ENCODE measurements around the gene WWTR1.

WWTR1 gene

DNA sequence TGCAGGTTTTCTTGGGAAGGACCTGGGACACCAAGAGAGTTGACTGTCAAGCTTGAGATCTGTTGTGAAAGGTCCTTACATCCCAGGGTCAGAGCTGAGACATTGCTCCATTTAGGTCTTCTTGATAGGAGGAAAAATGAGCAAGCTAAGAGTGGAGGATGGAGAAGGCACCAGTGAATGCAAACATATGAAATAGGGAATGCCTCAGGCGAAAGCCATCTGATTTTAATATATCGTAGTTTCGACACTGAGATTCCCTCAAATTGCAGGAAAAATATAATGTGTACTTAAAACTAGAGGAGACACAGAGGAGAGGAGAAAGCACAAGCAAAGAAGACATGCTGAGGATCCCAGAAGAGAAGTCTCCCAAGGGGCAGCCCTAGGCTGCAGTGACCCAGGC lies 97.8 kb downstream of the WWTR1 start:
- no peak for DNase-seq

DNA sequence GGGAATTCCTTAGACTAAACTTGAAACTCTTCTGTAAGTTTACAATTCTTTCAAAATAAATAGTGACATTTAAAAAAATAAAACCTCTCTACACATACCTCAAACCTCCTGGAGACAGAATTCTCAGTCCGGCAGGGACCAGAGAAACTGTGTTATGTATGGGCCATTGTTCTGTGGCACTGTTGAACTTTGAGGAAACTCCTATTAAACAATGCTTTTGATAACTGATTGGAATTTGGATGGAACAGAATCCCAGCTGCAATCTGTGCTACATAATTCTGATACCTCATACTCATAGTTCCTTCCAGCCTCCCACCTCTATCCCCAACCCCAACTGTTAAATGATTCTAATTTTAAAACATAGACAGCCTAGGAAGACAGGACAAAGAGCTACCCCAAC lies 98.3 kb downstream of the WWTR1 start:
- DNase-seq: no peak

DNA sequence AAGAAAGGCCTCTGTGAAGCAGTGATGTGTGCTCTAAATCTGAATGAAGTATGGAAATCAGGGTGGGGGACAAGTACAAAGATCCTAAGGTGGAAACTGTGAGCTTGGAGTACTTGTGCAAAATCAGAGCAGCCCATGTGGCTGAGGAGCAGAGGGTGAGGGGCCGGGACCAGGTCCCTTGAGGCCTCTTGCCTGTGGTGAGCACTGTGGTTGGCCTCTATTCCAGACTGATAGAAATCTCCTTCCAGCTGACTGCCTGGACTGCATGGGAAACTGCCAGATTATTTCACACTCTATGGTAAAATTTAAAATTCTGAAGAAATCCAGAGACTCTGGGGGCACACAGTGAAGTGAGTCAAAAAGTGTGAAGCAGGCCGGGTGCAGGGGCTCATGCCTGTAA lies 101.9 kb downstream of the WWTR1 start:
- no peak for DNase-seq

DNA sequence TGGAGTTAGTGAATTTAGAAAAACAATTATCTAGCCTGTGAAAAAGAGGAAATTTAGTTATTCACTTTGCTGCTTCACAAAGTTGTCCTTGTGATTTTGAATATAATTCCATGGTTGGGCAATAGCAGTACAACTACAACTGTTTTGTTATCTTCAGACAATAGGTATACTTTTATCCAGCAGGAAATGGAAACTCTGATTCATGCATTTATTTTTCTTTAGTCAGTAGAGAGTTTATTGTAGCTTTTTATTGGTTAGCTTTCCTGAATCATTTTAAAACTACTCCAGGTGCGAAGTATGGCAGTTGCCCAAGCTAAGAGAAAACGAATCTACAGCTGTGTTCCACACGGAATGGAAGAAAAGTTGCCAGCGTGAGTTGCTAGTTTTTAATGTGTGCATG lies 103.0 kb downstream of the WWTR1 start:
- no peak for DNase-seq

DNA sequence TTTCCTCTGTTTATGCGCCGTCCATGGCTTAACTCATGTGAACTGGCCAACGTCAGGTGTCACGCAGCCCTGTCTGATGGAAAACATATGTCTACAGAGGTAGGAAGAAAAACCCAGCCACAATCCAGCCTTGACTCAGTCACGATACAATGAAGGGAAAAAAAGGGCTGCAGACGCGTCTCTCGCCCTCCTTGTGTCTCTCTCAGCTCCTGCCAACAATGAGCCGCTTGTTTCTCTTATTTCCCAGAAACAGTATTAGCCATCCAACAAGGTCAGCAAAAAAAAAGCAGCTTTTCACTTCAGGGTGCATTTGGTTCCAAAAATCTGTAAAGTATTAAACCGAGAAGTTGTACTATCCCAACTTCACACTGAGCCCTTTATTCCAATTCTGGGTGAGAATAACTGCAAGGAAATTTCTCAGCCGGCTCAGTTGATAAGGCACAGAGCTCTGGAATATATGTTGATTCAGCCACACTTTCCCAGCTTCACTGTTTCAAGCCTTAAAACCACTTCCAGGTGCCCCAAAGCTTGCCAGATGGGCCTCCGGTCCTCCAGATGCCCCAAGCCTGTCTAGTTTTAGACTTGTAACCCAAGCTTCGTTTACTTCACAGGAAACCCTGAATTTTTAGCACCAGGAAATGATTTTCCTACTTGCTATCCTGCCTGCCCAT lies 103.9 kb downstream of the WWTR1 start:
- no peak for DNase-seq

DNA sequence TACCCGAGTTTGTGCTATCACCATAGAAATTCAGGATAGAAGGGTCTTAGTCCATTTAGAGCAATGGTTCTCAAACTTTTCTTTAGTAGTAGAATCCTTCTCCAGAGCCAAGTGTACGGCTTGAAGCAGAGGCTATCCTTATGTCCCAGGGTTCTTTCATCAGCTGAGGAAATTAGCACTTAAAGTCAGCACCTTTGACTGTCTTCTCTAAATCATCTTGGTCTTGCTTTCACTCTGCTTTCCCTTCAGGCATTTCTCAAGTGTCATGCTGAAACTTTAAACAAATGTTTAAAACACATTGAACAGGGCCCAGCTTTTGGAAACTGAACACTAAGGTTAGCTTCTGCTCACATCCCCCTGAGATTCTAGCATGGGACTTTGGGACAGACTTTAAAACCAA lies 105.1 kb downstream of the WWTR1 start:
- no peak for DNase-seq

DNA sequence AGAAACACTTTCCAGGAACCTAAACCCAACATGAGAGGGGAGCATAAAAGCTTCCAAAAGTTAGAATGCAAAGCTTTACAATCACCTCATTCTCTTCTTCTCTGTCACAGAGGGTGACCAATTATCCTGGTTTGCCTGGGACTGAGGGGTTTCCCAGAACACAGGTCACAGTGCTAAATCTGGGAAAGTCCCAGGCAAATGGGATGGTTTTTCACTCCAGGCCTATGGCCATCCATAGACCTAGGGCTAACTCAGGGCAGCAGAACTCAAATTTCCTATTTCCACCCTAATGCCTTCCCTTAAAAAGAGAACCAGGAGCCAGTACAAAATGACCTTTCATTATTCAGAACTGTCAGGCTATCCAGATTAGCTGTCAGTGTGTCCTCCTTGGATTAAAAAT lies 106.3 kb downstream of the WWTR1 start:
- DNase-seq: no peak

DNA sequence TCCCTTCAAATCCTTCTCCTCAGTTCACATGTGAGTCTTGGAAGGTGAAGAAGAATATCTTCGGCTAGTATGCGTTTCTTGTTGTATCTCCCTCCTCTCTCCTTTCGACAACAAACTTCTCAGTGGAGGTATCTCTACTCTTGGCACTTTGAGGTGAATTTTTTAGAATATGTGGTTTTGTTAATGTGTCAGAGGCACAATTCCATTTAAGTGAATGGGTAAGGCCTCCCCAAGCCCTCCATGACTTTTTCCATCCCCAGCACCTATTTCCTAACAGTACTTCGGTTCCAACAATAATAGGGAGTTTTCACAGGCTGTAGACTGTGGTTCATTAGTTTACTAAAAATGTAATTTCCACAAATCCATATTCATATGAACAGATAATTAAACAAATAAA lies 109.2 kb downstream of the WWTR1 start:
- no peak for DNase-seq

DNA sequence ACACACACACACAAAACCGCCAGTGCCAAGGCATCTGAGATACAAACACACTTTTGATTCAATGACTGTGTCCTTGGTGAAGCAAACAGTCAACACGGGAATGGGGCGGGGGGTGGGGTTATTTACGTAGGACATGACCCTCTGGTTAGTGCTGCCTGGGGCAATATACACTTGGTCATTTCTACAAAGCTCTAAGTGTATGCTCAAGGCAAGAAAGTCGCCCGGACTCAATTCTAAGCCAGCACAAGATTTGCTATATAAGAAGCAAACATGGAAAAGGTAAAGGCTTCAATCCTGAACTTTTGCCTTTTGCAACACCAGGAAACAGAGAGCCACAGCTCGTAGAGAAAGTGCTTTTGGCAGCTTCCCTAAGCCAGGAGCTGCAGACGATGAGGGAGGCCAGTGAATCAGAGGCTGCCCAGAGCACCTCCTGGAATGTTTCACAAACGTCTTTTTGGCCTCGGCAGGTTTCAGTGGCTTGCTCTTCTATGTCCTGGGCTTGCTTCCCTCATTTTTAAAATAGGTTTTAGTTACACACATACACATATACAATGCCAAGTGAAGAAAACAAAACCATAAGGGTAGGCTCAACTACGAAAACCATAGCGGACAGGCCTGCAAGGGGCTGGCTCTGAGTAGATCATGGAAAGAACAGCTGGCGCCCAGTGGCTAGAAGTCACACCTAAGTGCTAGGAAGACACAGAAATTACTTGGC lies 109.7 kb downstream of the WWTR1 start:
- DNase-seq: no peak

DNA sequence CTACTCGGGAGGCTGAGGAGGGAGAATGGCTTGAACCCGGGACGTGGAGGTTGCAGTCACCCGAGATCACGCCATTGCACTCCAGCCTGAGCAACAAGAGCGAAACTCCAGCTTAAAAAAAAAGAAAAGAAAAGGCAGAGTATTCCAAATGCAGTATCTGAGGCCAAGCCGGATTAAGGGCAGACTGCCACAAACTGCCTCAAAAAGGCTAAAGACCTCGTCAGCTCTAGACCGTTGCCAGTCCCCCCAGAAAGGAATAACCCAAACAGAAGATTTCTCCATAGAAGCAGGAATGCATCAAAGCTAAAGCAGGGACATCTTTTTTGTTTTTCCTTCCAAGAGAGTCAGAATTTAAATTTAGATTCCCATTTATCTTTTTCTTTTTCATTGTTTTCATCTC lies 110.4 kb downstream of the WWTR1 start:
- no peak for DNase-seq

DNA sequence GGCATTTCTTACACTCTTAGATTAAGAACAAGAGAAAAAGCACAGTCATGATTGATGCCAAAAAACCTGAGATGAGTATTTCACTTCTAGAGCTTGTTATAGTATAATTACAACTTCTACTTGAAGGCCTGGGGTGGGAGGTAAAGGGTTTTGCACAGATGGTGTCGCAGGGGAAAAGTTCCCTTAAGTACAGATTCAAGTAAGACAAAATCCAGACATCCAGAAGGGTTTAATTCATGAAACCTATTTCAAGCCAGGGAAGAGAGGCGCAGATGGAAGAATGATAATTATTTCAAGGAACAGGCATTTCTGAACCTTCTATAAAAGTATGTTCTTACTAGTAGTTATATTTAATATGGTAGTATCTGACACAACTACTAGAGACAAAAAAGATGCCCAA lies 112.8 kb downstream of the WWTR1 start:
- no peak for DNase-seq

DNA sequence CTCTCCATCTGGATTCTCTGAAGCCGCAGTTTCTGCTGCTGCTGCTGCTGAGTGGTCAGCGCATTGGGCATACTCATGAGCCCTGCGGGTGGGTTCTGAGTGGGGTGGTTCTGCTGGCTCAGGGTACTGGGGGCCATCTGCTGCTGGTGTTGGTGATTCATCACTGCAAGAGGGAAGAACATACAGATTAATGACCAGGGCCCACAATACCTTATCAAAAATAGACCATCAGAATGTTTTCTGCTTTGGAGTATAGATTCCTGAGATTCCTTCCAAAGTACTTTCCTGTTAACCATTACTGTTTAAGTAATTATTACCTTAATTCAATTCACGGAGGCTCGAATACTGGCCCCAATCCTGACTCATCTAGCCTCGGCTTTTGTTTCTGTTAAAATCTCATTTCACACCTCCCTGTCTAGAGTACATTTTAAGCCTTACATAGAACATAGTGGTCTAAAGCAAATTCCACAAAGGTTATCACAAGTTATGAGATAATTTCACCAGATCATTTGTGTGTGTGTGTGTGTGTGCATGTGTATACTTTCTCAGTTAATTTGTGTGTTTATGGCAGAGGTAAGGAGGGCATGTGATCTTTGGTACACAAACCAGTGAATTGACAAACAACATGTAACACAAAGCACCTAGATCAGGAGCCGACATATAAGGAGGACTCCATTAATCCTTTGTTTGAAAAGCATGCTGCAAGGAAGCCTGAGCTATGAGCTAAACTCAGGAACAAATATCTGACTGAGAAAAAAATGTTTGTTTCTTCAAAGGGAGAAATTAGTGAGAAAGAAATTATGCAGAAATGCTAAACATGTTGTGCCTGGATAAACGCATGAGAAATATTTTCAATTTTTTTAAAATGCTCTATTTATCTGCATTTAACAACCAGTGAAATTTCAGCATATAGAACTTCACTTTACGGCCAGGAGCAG lies 115.2 kb downstream of the WWTR1 start:
- DNase-seq: no peak

DNA sequence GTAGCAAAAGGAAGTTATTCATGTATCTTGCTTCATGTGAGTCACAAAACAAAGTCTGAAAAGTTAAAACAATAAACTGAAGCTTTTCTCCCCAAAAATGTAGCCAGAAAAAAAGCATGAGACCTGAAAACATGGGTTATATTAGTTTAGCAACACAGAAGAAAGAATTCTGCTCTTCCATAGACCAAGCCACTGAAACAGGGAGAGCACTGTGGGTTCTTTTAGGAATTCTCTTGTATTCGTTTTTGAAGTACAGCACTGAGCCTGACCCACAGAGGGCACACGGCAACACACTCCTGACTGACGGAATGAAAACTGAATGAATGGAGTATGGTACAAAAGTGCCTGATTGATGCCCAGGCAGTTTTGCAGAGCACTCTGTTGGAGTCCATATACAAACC lies 116.7 kb downstream of the WWTR1 start:
- DNase-seq: no peak

DNA sequence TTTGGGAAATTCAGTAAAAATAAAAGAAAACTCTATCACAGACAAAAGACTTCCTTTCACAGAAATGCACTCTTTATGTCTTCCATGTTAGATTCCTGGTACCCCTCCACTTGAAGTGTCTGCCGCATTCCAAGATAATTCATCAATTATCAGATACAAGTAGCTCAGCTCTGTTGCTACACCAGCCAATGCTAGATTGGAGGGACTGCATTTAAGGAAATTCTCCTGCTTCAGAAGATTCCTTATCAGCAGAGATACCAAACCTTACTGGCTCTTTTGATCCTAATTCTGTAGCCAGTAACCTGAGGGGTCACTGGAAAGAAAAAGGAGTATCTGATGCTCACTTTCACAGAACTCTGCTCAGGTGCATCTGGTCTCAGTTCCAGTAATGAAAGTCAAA lies 119.5 kb downstream of the WWTR1 start:
- no peak for DNase-seq

DNA sequence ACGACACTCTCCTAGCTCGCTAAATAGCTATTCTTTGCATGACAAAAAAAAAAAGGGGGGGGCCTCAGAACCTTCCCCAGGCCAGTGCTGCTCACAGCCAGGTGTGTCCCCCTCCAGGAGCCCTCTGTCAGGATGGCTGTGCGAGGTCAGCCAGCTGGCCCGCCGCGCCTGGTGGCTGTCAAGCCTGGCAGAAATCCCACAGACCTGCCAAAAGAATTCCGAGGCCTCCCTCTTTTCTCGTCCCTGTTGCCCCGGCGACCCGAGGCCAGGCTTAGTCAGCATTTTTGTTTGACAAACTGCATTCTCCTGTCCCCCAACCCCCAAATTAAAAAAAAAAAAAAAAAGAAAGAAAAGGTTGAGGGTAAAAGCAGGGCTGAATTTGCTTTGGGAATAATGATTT lies 121.4 kb downstream of the WWTR1 start:
- DNase-seq: no peak

DNA sequence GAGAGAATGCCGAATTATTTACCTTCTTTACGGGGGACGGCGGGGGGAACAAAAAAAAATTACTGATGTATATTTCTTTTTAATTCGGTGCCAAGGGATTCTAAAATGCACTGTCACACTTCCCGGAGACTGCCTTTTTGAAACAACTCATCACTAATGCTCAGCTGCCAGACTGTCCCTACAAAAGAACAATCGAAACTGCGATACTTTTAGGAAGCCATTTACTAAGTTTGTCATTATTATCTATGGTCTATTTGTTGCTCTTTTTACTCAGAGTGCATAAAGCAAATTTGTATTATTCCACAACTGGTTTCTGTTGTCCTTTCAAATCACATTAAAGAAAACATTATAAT lies 122.5 kb downstream of the WWTR1 start:
- DNase-seq: peak; percentile 81

DNA sequence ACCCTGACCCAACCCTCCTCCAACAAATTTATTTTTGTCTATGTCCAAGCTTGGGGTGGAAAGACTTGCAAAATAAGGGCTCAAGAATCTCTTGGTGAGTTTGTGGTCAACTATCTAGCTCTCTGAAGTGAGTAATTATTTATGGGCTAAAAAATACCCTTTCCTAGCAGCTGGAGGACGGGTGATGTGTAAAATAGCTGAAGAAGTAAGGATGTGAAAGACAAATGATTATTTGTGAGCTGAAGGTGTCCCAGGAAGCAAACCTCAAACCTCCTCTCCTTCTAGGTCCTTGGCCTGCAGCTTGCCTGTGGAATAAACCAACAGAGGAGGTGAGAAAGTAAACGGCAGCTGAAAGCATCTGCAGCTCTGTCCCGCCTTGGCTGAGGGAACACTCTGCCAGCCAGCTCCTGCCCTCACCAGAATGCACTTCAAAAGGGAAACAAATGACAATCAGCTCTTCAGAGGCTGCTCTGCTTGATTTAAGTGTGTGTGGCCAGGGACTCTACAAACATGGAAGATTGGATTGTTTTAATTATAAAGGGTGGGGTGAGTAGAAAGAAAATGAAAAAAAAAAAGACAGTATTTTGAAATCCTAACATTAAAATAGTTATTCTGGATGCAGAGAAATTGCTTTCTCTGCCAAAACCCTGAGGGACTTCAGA lies 123.0 kb downstream of the WWTR1 start:
- peak; percentile 81 for DNase-seq

DNA sequence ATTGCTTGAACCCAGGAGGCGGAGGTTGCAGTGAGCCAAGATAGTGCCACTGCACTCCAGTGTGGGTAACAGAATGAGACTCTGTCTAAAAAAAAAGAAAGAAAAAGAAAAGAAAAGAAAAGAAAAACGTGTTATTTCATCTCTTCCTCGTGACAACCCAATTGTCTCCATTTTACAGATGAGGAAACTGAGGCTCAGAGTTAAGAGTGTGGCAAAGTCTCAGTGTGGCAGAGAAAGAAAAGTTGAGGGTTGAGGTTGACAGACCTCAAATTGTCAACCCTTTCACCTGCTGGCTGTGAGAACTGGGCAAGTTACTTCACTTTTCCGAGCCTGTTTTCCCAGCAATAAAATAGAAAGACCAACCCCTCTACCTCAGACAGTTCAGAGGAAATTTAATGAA lies 123.7 kb downstream of the WWTR1 start:
- DNase-seq: no peak

DNA sequence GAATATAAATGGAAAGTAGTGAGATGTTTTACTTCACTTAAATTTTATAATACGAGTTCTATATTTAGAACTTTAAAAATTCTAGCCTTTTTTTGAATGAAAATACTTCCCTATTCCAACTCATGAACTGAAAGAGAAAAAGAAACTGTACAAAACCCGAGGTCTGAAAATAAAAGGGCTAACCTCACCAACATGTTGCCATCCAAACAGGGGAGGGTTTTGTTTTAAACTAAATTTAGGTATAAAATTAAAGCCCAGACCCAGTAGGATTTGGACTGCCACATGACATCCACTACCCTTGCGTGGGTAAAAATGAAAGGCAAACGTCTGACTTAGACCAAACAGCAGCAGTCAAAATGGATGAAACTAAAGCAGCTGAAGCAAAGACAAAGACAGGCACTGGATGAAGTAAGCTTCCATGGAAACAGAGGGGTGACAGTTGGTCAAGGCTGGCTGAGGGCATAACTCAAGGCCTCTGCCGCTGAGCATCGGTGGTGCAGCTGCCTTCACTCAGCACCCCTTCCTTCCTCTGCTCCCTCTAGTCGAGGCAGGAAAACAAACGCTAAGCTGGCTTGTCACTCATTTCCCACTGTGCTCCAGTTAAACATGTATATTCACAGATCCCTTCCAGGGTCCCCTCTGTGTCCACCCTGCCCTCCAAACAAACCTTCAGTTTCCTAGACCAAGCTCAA lies 125.2 kb downstream of the WWTR1 start:
- DNase-seq: no peak

DNA sequence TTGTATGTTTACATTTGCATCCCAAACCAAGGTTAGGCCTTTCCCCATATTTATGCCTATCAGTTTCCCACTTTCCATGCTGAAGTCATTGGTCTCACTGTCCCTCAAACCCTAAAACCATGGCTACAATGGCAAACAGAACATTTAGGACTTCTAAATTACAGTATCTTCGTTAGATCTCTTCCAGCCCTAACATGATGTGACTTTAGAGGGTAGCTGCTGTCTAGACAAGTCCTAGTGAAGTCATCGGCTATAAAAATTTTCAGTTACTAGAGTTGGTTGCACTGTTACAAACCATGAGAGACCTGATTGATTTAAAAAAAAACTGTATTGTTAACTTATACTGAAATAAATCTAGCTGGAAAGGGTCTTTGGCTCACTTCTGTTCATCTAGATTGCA lies 128.7 kb downstream of the WWTR1 start:
- DNase-seq: no peak

DNA sequence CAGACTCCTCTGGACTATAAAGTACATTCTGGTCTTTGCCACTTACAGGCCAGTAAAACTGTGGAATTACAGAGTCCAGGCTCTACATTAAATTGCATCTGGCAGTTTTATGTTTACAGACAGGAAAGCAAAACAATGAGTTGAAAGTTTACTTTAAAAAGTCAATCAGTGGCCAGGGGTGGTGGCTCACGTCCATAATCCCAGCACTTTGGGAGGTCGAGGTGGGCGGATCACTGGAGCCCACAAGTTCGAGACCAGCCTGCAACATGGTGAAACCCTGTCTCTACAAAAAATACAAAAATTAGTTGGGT lies 129.5 kb downstream of the WWTR1 start:
- DNase-seq: no peak

DNA sequence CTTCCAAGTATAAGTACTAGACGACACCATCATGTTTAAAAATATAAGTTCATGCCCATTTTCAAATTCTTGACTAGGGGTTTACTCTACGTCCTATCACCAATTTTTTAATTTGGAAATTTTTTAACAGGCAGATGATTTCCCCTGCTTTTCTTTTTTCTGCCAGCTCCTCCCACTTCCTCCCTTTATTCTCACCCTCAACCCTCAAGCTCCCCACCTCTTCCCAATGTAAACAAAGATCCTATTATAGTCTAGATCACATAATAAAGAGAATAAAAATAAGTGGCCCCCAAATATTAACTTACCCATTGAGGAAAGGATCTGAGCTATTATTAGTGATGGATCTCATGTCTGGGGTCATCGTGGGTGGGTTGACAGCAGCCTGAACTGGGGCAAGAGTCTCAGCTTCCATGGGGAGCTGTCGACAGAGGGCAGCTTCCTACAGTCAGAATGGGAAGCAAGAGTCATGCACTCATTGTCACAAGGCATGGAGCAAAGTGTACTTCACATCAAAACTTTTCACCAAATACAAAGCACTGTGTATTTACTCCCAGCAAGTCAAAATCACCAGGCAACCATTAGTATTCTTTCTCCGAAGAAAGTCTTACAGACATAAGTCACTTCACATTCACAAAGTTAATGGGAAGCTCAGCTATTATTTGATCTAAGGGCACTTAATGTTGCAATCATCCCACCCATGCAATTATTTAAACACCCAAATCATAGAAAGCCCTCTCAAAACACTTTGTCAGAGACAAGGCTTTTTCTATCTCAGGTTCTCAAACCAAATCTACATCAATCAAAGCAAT lies 130.1 kb downstream of the WWTR1 start:
- DNase-seq: no peak

Data from NCI-H2081 treated with DMSO at 0.1 percent for 48 hours (cell line).